ENCODE measurements around the gene C9orf50.
"Not testable (repeated sequence)": the region's sequence is repeated elsewhere in the genome, so short reads cannot be mapped to it uniquely, and the experiment has no call there.

Gene C9orf50

GRCh38 chr9:129620669-129621295 lies at the start of gene C9orf50:
TSS of gene C9orf50 (minus strand) at chr9:129621101. CDS start at chr9:129620574, 527 bp downstream.
- no peak for DNase-seq (ENCODE audit: extremely low read depth in 1 of 2, low read depth in 1 of 2)

GRCh38 chr9:129669946-129670345 lies 49.0 kb upstream of the C9orf50 start:
- DNase-seq (ENCODE audit: extremely low read depth in 1 of 2, low read depth in 1 of 2), result no peak

GRCh38 chr9:129669141-129669718 lies 48.3 kb upstream of the C9orf50 start:
- no peak for DNase-seq (ENCODE audit: extremely low read depth in 1 of 2, low read depth in 1 of 2)

- no peak for DNase-seq (ENCODE audit: extremely low read depth in 1 of 2, low read depth in 1 of 2)
These were observed 46.9 kb upstream of the C9orf50 start for GRCh38 chr9:129667850-129668249.

- no peak for DNase-seq (ENCODE audit: extremely low read depth in 1 of 2, low read depth in 1 of 2)
These were observed 46.5 kb upstream of the C9orf50 start for GRCh38 chr9:129667378-129667777.

GRCh38 chr9:129666575-129666974 lies 45.7 kb upstream of the C9orf50 start:
- no peak for DNase-seq (ENCODE audit: extremely low read depth in 1 of 2, low read depth in 1 of 2)

GRCh38 chr9:129665814-129666520 lies 45.1 kb upstream of the C9orf50 start:
- no peak for DNase-seq (ENCODE audit: extremely low read depth in 1 of 2, low read depth in 1 of 2)

- no peak for DNase-seq (ENCODE audit: extremely low read depth in 1 of 2, low read depth in 1 of 2)
These were observed 44.5 kb upstream of the C9orf50 start, which contains the start of gene PRRX2 for GRCh38 chr9:129665389-129665775. TSS of gene PRRX2 (plus strand) at chr9:129665647. CDS start at chr9:129665868, 221 bp downstream.

- DNase-seq (ENCODE audit: extremely low read depth in 1 of 2, low read depth in 1 of 2), result no peak
These were observed 44.0 kb upstream of the C9orf50 start for GRCh38 chr9:129664746-129665388.

GRCh38 chr9:129662239-129662638 lies 41.3 kb upstream of the C9orf50 start:
- not testable (repeated sequence) for DNase-seq (ENCODE audit: extremely low read depth in 1 of 2, low read depth in 1 of 2)

- no peak for DNase-seq (ENCODE audit: extremely low read depth in 1 of 2, low read depth in 1 of 2)
These were observed 40.1 kb upstream of the C9orf50 start for GRCh38 chr9:129661029-129661428.

GRCh38 chr9:129656795-129657390 lies 36.0 kb upstream of the C9orf50 start:
- no peak for DNase-seq (ENCODE audit: extremely low read depth in 1 of 2, low read depth in 1 of 2)

GRCh38 chr9:129655696-129656095 lies 34.8 kb upstream of the C9orf50 start:
- DNase-seq (ENCODE audit: extremely low read depth in 1 of 2, low read depth in 1 of 2), result no peak

- DNase-seq (ENCODE audit: extremely low read depth in 1 of 2, low read depth in 1 of 2), result no peak
These were observed 34.3 kb upstream of the C9orf50 start for GRCh38 chr9:129655154-129655553.

- no peak for DNase-seq (ENCODE audit: extremely low read depth in 1 of 2, low read depth in 1 of 2)
These were observed 33.7 kb upstream of the C9orf50 start for GRCh38 chr9:129654554-129655040.

- DNase-seq (ENCODE audit: extremely low read depth in 1 of 2, low read depth in 1 of 2), result no peak
These were observed 33.1 kb upstream of the C9orf50 start for GRCh38 chr9:129653823-129654553.

- no peak for DNase-seq (ENCODE audit: extremely low read depth in 1 of 2, low read depth in 1 of 2)
These were observed 29.9 kb upstream of the C9orf50 start for GRCh38 chr9:129650680-129651235.

- no peak for DNase-seq (ENCODE audit: extremely low read depth in 1 of 2, low read depth in 1 of 2)
These were observed 29.1 kb upstream of the C9orf50 start for GRCh38 chr9:129649726-129650679.

GRCh38 chr9:129648764-129649115 lies 27.8 kb upstream of the C9orf50 start:
- DNase-seq (ENCODE audit: extremely low read depth in 1 of 2, low read depth in 1 of 2), result no peak

Measured in stimulated activated CD8-positive, alpha-beta memory T cell treated with anti-CD3 and anti-CD28 coated beads, Interleukin-7, amount 100 ng/mL, for 48 hours (primary cell).